Peyer's patch (tissue), 4 donors: ENCODE data around the gene FAM53A.

Source experiments
- POLR2A ChIP-seq, 2 donors: fragments of 450-650 bp; IDR thresholded peaks; one replicate each; pipeline ENCODE4 v1.5.1; 2017; ENCODE audit warnings: antibody characterized with exemption in 2 of 2, mild to moderate bottlenecking in 2 of 2, moderate library complexity in 2 of 2
- TF ChIP-seq, protein P1 (sequence below), 6 experiments: fragments of 450-650 bp in 4 of 6; fragments of 200-600 bp in 2 of 6; sonication (generic) in 1 of 6; IDR thresholded peaks; one replicate each; pipeline ENCODE4 v1.5.1; 2017 to 2019; ENCODE audit warnings: antibody characterized with exemption in 6 of 6, mild to moderate bottlenecking in 3 of 6, moderate library complexity in 1 of 6

GRCh38 chr4:1601852-1602654 lies 82.1 kb downstream of the FAM53A start:
- TF ChIP-seq, protein P1, sequence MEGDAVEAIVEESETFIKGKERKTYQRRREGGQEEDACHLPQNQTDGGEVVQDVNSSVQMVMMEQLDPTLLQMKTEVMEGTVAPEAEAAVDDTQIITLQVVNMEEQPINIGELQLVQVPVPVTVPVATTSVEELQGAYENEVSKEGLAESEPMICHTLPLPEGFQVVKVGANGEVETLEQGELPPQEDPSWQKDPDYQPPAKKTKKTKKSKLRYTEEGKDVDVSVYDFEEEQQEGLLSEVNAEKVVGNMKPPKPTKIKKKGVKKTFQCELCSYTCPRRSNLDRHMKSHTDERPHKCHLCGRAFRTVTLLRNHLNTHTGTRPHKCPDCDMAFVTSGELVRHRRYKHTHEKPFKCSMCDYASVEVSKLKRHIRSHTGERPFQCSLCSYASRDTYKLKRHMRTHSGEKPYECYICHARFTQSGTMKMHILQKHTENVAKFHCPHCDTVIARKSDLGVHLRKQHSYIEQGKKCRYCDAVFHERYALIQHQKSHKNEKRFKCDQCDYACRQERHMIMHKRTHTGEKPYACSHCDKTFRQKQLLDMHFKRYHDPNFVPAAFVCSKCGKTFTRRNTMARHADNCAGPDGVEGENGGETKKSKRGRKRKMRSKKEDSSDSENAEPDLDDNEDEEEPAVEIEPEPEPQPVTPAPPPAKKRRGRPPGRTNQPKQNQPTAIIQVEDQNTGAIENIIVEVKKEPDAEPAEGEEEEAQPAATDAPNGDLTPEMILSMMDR (IDR thresholded peaks at IDR 0.05), result no peak
- TF ChIP-seq POLR2A (IDR thresholded peaks at IDR 0.05), result no peak
